ENCODE data around the gene DCAF10.
"Not testable (repeated sequence)": the region's sequence is repeated elsewhere in the genome, so short reads cannot be mapped to it uniquely, and the experiment has no call there.

Gene DCAF10

GRCh38 chr9:37906312-37907239 is 106.0 kb downstream of the DCAF10 start:
- no peak overlapping the region for H3K4me3 ChIP-seq (ENCODE audit: low read depth, low read length)

- no peak overlapping the region for H3K4me3 ChIP-seq (ENCODE audit: low read depth, low read length)
Observed at GRCh38 chr9:37908283-37908682, 107.7 kb downstream of the DCAF10 start.

- H3K4me3 ChIP-seq (ENCODE audit: low read depth, low read length): no peak overlapping the region
Observed at GRCh38 chr9:37908698-37909186, 108.1 kb downstream of the DCAF10 start.

- H3K4me3 ChIP-seq (ENCODE audit: low read depth, low read length): no peak overlapping the region
Observed at GRCh38 chr9:37909326-37909725, 108.7 kb downstream of the DCAF10 start.

GRCh38 chr9:37909836-37910235 is 109.2 kb downstream of the DCAF10 start:
- H3K4me3 ChIP-seq (ENCODE audit: low read depth, low read length): not testable (repeated sequence)

GRCh38 chr9:37910271-37910670 is 109.7 kb downstream of the DCAF10 start:
- H3K4me3 ChIP-seq (ENCODE audit: low read depth, low read length): no peak overlapping the region

- H3K4me3 ChIP-seq (ENCODE audit: low read depth, low read length): no peak overlapping the region
Observed at GRCh38 chr9:37911271-37911681, 110.7 kb downstream of the DCAF10 start.

- no peak overlapping the region for H3K4me3 ChIP-seq (ENCODE audit: low read depth, low read length)
Observed at GRCh38 chr9:37913480-37914153, 113.0 kb downstream of the DCAF10 start.

- no peak overlapping the region for H3K4me3 ChIP-seq (ENCODE audit: low read depth, low read length)
Observed at GRCh38 chr9:37914154-37914551, 113.6 kb downstream of the DCAF10 start.

- no peak overlapping the region for H3K4me3 ChIP-seq (ENCODE audit: low read depth, low read length)
Observed at GRCh38 chr9:37914701-37915358, 114.2 kb downstream of the DCAF10 start.

- no peak overlapping the region for H3K4me3 ChIP-seq (ENCODE audit: low read depth, low read length)
Observed at GRCh38 chr9:37915911-37916470, 115.4 kb downstream of the DCAF10 start.

GRCh38 chr9:37916471-37917312 is 116.1 kb downstream of the DCAF10 start:
- H3K4me3 ChIP-seq (ENCODE audit: low read depth, low read length): no peak overlapping the region
